ENCODE measurements around the gene GPR142.
"Not testable (repeated sequence)": the region's sequence is repeated elsewhere in the genome, so short reads cannot be mapped to it uniquely, and the experiment has no call there.

GPR142 gene

GRCh38 chr17:74394977-74395376 lies 27.7 kb downstream of the GPR142 start:
- DNase-seq, result no peak

DNA sequence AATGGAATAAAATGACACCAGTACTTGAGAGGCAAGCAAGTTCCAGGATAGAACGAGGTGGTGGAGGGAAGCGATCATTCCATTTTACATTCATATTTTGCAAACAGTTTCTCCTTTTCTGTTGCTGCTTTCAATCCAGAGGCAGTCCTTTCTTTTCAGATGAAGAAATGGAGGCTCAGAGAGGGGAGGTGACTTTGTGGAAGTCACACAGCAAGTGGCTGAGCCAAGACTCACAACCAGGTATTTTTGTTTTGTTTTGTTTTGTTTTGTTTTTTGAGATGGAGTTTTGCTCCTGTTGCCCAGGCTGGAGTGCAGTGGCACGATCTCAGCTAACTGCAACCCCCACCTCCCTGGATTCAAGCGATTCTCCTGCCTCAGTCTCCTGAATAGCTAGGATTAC lies 29.3 kb downstream of the GPR142 start:
- DNase-seq, result no peak

GRCh38 chr17:74402048-74402447 lies 34.7 kb downstream of the GPR142 start:
- DNase-seq, result no peak

DNA sequence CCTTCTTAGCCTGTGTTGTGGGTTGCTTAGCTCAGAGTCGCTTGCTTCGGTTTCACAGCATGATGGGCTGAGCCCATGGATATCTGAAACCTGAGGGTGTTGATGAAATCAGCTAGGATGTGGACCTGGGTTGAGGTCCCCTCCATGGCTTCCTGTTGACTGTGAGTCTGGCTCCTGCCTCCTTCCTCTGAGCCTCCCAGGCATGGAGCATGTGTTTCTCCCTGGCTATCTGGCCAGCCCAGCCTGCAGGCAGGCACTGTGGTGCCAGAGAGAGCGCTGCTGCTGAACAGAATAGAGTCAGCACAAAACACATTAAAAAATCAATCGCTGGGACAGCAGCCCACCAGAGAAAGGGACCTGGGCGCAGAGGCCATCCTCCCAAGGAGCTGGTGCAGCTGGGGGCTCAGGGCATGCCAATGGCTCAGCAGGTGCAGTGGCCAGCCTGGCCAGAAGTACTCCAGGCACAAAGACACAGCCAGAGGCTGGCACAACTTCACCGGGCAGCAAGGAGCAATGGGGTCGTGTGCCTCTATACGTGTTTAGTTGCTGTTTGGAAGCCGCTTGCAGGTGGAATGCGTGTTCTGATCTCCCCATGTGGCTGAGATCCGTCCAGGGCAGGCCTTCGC lies 36.3 kb downstream of the GPR142 start:
- no peak for DNase-seq

GRCh38 chr17:74404218-74404617 lies 36.9 kb downstream of the GPR142 start:
- no peak for DNase-seq

GRCh38 chr17:74404789-74405188 lies 37.5 kb downstream of the GPR142 start:
- DNase-seq, result no peak

DNA sequence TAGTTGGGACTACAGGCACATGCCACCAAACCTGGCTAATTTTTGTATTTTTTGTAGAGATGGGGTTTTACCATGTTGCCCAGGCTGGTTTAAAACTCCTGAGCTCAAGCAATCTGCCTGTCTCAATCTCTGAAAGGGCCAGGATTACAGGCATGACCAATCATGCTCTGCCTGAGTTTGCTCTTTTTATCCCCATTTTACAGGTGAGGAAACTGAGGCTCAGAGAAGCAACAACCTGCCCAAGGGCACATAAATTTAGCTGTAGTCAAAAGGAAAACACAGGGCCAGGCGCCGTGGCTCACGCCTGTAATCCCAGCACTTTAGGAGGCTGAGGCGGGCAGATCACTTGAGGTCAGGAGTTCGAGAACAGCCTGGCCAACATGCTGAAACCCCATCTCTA lies 38.0 kb downstream of the GPR142 start:
- not testable (repeated sequence) for DNase-seq

GRCh38 chr17:74407384-74407783 lies 40.1 kb downstream of the GPR142 start:
- DNase-seq, result no peak

DNA sequence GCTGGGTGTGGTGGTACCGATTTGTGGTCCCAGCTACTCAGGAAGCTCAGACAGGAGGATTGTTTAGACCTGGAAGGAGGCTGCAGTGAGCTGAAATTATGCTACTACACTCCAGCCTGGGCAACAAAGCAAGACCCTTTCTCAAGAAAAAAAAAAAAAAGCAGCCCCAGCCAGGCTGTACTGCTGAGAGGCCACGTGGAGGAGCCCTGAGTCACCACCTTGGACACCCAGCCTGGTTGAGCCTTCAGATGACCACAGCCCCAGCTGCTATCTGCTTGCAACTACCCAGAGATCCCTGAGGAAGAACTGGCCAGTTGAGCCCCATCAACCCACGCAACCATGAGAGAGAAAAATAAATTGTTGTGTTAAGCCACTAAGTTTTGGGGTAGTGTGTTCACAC lies 41.0 kb downstream of the GPR142 start:
- DNase-seq, result no peak

- DNase-seq, result no peak
Measured at GRCh38 chr17:74408815-74409214, 41.5 kb downstream of the GPR142 start.

GRCh38 chr17:74410001-74410443 lies 42.7 kb downstream of the GPR142 start:
- no peak for DNase-seq

- no peak for DNase-seq
Measured at GRCh38 chr17:74412581-74412980, 45.3 kb downstream of the GPR142 start.

GRCh38 chr17:74413491-74413890 lies 46.2 kb downstream of the GPR142 start:
- DNase-seq, result no peak

DNA sequence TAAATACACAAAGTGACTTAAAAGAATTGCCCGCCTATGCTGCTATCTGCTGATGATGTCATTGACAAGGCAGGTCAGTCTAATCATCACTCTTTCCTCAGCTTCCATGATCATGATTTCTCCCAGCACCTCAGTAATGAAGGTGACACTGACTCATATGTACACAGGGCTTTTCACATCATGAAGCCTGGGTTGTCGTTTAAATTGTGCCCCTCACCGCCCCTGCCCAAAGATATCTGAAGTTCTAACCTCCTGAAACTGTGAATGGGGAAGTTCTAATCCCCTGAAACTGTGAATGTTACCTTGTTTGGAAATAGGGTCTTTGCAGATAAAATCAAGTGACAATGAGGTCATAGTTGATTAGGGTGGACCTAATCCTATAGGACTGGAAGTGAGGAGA lies 47.2 kb downstream of the GPR142 start:
- DNase-seq, result no peak

GRCh38 chr17:74415608-74416396 lies 48.5 kb downstream of the GPR142 start:
- no peak for DNase-seq

GRCh38 chr17:74417178-74418045 lies 50.1 kb downstream of the GPR142 start:
- no peak for DNase-seq

DNA sequence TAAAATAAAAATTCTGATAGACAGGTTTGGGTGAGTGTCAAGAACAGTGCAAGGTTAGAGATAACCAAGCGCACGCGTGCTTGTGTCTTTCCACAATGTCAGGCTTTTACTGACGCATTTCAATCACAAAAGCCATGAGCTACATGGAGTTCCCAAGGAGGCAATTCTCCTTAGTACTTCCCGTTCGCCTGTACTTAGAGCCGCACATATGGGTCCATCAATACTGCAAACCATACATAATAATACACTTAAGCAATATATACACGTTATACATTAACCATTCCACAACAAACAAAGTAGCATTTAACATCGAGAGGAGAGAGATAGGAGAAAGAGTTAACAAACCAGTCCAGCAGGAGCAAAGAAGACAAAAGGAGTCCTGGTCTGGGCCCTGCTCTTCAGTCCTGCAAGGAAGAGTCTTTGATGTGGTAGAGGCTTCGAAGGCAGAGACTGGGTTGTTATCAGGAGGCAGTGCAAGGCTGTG lies 52.7 kb downstream of the GPR142 start:
- DNase-seq, result no peak

Data from stimulated activated CD4-positive, alpha-beta T cell treated with anti-CD3 and anti-CD28 coated beads, Interleukin-2, amount 100 ng/mL, for 48 hours (primary cell).